Measurements from ENCODE around the gene ARID4B.
"Not testable (repeated sequence)": the region's sequence is repeated elsewhere in the genome, so short reads cannot be mapped to it uniquely, and the experiment has no call there.

ARID4B gene

DNA sequence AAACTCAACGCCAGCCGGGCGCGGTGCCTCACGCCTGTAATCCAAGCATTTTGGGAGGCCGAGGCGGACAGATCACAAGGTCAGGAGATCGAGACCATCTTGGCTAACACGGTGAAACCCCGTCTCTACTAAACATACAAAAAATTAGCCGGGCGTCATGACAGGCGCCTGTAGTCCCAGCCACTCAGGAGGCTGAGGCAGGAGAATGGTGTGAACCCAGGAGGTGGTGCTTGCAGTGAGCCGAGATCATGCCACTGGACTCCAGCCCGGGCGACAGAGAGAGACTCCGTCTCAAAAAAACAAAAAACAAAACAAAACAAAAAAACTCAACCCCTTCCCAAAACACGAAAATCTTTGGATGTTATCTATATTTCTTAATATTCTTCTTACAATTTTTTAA is 58.0 kb downstream of the ARID4B start:
- not testable (repeated sequence) for DNase-seq (ENCODE audit: low read depth in 2 of 2)

DNA sequence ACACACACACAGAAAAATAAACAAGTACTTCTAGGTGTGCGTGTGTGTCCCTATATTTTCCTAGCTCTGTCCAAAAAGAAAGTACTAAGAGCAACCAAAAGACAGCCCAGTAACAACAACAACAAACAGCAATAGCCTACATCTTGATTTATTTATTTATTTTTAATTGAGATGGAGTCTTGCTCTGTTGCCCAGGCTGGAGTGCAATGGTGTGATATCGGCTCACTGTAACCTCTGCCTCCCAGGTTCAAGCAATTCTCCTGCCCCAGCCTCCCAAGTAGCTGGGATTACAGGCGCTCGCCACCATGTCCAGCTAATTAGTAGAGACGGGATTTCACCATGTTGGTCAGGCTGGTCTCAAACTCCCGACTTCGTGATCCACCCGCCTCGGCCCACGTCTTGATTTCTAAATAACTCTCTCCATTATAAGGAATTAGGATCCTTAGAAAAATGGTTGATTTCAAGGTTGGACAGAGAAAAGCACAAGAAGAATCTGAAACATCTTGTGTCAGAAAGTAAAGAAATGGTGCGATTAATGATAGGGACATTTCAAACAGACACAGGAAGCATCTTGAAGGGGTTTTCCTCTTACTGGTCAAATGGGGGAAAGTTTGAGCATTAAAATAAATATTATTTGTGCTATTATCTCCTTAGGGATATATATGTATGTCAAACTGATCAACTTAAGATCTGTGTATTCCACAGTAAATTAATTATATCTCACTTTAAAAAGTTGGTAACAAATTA is 59.4 kb downstream of the ARID4B start:
- DNase-seq (ENCODE audit: low read depth in 2 of 2): no peak

DNA sequence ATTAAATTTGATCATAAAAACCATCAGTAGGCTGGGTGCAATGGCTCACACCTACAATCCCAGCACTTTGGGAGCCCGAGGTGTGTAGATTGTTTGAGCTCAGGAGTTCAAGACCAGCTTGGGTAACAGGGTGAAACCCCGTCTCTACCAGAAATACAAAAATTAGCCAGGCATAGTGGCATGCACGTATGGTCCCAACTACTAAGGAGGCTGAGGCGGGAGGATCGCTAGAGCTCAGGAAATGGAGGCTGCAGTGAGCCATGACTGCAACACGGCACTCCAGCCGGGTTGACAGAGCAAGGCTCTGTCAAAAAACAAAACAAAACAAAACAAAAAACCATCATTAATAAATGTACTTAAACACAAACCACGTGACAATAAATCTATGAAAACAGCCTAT is 61.0 kb downstream of the ARID4B start:
- no peak for DNase-seq (ENCODE audit: low read depth in 2 of 2)

- DNase-seq (ENCODE audit: low read depth in 2 of 2): no peak
These were observed 61.7 kb downstream of the ARID4B start for GRCh38 chr1:235266325-235266724.

- DNase-seq (ENCODE audit: low read depth in 2 of 2): no peak
These were observed 62.1 kb downstream of the ARID4B start for GRCh38 chr1:235265900-235266299.

DNA sequence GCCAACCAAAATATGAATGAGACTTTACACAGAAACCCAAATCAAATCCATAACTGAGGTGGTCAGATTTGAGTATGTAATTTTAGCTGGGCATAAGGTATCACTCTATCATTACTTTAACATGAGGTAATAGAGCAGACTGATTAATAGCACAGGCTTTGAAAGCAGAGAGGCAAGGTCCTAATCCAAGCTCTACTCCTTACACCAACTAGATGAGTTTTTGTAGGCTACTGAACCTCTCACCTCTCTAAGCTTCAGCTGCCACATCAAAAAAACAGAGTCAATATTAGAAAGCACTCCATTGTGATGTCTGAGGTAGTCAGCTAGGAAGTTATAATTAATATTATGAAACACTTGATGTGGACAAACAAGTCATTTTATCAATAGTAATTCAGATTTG is 63.7 kb downstream of the ARID4B start:
- no peak for DNase-seq (ENCODE audit: low read depth in 2 of 2)

GRCh38 chr1:235262539-235262938 is 65.4 kb downstream of the ARID4B start:
- DNase-seq (ENCODE audit: low read depth in 2 of 2): no peak

- DNase-seq (ENCODE audit: low read depth in 2 of 2): no peak
These were observed 66.7 kb downstream of the ARID4B start for GRCh38 chr1:235261243-235261642.

DNA sequence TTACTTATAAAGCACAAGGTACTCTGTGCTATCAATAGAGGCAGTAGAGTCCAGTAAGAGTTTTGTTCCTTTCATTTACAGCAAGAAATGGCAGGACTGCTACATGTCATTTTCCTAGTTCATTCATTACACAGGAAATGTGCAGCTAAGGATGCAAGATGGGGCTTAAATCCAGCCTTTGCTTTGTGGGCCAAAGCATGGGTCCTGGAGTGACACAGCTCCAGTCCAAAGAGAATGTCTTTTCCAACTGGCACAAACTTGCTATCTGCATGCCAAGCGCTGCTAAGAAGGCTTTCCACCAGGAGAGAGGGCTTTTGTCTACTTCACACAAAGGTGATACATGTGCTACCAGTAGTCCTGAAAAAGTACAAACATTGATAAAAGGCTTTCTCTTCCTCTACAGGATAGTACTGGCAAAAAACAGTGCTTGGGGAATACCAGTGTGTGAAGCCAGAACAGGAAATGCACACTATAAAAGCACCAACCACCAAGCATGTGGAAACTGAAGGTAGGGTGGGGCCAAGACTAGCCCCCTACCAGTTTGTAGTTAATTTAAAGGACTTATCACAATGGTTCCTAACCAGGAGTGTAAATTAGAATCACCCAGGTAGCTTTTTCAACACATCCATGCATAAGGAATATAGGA is 68.7 kb downstream of the ARID4B start:
- DNase-seq (ENCODE audit: low read depth in 2 of 2): no peak

GRCh38 chr1:235258068-235258467 is 69.9 kb downstream of the ARID4B start:
- not testable (repeated sequence) for DNase-seq (ENCODE audit: low read depth in 2 of 2)

GRCh38 chr1:235254721-235255120 is 73.3 kb downstream of the ARID4B start:
- no peak for DNase-seq (ENCODE audit: low read depth in 2 of 2)

DNA sequence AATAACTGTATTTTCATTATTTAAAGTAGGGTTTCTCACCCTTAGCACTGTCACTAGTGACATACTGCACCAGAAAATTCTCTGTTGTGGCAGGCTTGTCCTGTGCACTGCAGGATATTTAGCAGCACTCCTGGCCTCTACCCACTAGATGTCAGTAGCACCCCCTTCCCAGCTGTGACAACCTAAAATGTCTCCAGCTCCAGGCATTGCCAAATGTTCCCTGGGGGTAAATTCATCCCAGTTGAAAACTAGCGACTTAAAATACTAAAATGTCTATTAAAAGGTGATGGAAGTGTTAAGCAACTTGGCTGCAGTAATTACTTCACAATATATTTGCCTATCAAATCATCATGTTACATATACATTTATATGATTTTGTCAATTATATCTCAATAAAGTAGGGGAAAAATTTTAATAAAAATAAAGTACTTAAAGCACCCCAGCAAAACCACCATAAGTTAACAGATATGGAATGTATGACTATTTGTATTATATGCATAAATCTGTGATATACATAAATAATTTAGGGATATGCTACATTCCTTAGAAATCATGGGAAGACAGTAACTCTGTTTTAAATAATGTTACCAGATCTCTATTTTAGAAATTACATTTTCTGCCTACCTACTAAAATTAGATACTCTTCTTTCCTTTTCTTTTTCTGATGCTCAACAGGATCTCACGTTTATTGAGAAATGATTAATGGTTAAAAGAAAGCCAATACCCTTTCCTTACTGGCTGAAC is 74.6 kb downstream of the ARID4B start:
- peak; percentile 21 to 50 for DNase-seq (ENCODE audit: low read depth in 2 of 2)

DNA sequence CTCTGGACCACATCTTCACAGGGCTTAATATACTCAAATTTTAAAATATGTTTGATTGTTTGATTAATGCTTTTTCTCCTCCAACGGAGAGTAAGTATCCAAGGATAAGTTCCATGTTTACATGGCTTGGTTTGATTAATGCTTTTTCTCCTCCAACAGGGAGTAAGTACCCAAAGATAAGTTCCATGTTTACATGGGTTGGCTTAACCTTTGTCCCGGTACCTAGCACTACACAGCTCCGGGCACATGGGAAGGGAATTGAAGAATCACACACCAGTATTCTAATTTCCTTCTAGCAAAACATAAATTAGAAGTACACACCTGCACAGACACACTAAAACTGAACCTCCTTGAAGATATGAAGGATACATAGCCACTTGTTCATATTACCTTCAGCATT is 77.5 kb downstream of the ARID4B start:
- DNase-seq (ENCODE audit: low read depth in 2 of 2): no peak

GRCh38 chr1:235246022-235246948 is 81.7 kb downstream of the ARID4B start:
- no peak for DNase-seq (ENCODE audit: low read depth in 2 of 2)

DNA sequence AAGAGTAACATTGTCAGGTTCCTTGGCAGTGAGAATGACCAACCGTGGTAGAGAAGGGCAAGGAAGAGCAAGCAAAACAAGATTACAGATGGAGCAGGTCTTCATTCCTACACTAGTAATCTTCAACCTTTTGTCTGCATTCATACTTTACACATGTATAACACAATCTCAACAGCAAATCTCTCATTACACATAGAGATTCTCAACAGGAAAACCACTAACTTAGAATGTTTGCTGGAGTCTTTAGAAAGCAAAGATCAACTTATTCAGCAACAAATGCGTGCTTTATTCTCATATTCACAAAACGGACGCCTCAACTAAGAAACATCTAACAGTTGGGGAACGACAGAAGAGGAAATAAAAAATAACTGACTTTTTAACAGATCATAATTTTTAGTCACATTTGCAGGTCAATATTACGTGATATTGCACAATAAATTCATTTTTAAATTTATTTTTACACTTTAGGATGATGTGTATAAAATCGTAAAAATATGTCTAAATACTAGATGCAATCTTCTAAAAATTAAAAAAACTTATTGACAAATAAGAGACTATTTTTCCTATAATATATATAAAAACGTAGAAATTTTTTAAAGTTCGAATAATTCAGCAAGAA is 82.9 kb downstream of the ARID4B start:
- no peak for DNase-seq (ENCODE audit: low read depth in 2 of 2)

DNA sequence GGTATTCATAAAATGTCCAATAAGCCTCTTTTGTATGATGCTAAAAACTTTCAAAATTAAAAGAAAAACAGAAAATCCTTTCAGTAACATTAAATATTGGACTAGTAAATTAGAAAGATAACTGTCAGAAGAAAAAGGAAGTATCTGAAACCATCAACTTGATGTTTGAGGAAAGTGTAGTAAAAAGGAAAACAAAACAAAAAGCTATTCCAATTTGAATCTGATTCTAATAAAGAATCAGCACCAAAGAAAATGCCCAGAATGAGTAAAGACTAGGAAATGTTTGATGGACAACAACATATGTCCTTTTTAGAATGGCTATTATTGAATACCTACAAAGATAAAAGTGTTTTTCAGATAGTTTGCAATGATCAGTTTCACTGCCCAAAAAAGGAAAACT is 87.0 kb downstream of the ARID4B start:
- DNase-seq (ENCODE audit: low read depth in 2 of 2): no peak

DNA sequence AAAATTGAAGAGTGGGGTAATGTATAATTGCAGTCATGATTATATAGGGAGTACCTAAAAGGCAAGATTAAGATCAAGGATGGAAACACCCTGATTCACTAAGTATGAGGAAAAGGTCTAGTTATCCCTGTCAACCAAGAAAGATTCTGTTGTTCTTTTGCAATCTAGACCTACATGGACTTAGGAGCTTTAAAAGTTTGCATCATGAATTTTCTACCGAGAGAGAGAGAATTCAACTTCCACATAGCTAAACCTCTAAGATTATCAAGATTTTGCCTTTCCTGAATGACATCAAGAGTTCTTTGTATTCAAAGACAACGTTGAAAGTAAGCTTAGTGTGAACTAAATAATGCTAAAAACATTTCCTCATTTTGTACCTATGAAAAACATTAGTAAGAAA is 88.1 kb downstream of the ARID4B start:
- DNase-seq (ENCODE audit: low read depth in 2 of 2): no peak

GRCh38 chr1:235238558-235238957 is 89.4 kb downstream of the ARID4B start:
- DNase-seq (ENCODE audit: low read depth in 2 of 2): no peak

DNA sequence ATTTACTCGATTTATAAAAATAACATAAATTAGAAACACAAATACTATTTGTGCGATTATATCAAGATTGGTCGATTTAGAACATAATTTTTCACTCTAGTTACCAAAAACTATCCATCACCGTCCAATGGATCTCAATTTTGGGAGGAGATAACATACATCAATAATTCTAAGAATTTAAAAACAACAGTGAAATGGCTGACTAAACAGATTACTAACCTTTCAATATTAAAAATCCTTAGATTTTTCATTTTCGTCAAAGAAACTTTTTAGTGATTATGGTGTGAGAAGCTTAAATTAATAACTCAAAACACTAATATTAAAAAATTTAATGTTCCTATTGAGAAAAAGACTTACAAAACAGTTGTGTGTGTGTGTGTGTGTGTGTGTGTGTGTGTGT is 91.9 kb downstream of the ARID4B start:
- DNase-seq (ENCODE audit: low read depth in 2 of 2): no peak

GRCh38 chr1:235229868-235230267 is 98.1 kb downstream of the ARID4B start:
- no peak for DNase-seq (ENCODE audit: low read depth in 2 of 2)

- DNase-seq (ENCODE audit: low read depth in 2 of 2): no peak
These were observed 100.6 kb downstream of the ARID4B start for GRCh38 chr1:235227414-235227813.
